Osteoblast (primary cell): ENCODE data around the gene DRAXIN. TPM values are rescaled to one million over a fixed set of nuclear protein-coding genes. Genes with fewer than 3 reads are reported as not detected.

ENCODE experiments used
- DNase-seq: peaks from one replicate; pipeline ENCODE4 v3.0.0; 2011; ENCODE audit warnings: low spot score, mixed read lengths; ENCODE audit not compliant: insufficient read length; ENCODE audit errors: missing footprints
- H2AFZ ChIP-seq: 2 replicates; pipeline ENCODE4 v1.6.0; 2011; ENCODE audit warnings: mild to moderate bottlenecking, low read length
- H3K27ac ChIP-seq: 2 replicates; pipeline ENCODE4 v1.5.1; 2011; ENCODE audit warnings: mild to moderate bottlenecking, low read depth, low read length, moderate library complexity
- H3K27me3 ChIP-seq: 2 replicates; pipeline ENCODE4 v1.6.0; 2012; ENCODE audit warnings: mild to moderate bottlenecking, control low read depth, inconsistent platforms, low read length, moderate library complexity; ENCODE audit not compliant: insufficient read depth
- H3K36me3 ChIP-seq: 2 replicates; pipeline ENCODE4 v1.5.1; 2011; ENCODE audit warnings: mild to moderate bottlenecking, low read length, control low read depth, moderate library complexity; ENCODE audit not compliant: insufficient read depth
- H3K4me1 ChIP-seq: 2 replicates; pipeline ENCODE4 v1.5.1; 2011; ENCODE audit warnings: mild to moderate bottlenecking, low read length, control low read depth, moderate library complexity; ENCODE audit not compliant: insufficient read depth
- H3K4me2 ChIP-seq: 2 replicates; pipeline ENCODE4 v1.6.0; 2011; ENCODE audit warnings: mild to moderate bottlenecking, low read length; ENCODE audit not compliant: insufficient read depth
- H3K4me3 ChIP-seq: fragments of 200-600 bp; sonication (generic); 3 replicates; pipeline ENCODE4 v1.5.1; 2012; ENCODE audit warnings: mild to moderate bottlenecking, low read length, inconsistent platforms; ENCODE audit not compliant: insufficient read depth
- H3K79me2 ChIP-seq: 2 replicates; pipeline ENCODE4 v1.6.0; 2012; ENCODE audit warnings: mild to moderate bottlenecking, low read length, control low read depth, inconsistent platforms; ENCODE audit not compliant: insufficient read depth
- H3K9me3 ChIP-seq: 2 replicates; pipeline ENCODE4 v1.5.1; 2011; ENCODE audit warnings: low read depth, low read length, control low read depth
- H4K20me1 ChIP-seq: 2 replicates; pipeline ENCODE4 v1.6.0; 2012; ENCODE audit warnings: mild to moderate bottlenecking, low read length, control low read depth; ENCODE audit not compliant: insufficient read depth
- CTCF ChIP-seq: IDR thresholded peaks from 2 replicates; pipeline ENCODE4 v1.5.1; 2011; ENCODE audit warnings: mild to moderate bottlenecking, low read depth, low read length, moderate library complexity; ENCODE audit errors: extremely low read depth
- total RNA-seq: library from RNA; depleted of rRNA; stranded (reverse); fragments of >200 nt; gene quantifications from 2 replicates; pipeline ENCODE4 v1.2.3, GENCODE V29; 2012

Gene DRAXIN
- total RNA-seq, 1 donor: under 0.01 TPM

DNA sequence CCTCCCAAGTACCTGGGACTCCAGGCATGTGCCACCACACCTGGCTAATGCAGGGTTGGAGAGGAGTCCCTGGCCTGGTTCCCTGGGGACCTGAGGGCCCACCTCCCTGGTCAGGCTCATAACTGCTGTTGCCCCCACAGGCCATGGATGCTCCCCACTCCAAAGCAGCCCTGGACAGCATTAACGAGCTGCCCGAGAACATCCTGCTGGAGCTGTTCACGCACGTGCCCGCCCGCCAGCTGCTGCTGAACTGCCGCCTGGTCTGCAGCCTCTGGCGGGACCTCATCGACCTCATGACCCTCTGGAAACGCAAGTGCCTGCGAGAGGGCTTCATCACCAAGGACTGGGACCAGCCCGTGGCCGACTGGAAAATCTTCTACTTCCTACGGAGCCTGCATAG lies 23.0 kb upstream of the DRAXIN start:
- Histone ChIP-seq H3K9me3 (no peaks in the 10 kb centered on the region), H3K36me3 (no peaks in the 10 kb centered on the region), H3K4me1 (peaks cover 5% of the 10 kb centered on the region), H2AFZ (no peak overlapping the region), H3K79me2 (no peaks in the 10 kb centered on the region), H3K27ac (no peak overlapping the region), H3K27me3 (no peaks in the 10 kb centered on the region), H4K20me1 (peaks cover 3% of the 10 kb centered on the region), H3K4me2 (no peak overlapping the region), H3K4me3 (no peak overlapping the region)
- DNase-seq: no peak
- TF ChIP-seq CTCF: no peak

DNA sequence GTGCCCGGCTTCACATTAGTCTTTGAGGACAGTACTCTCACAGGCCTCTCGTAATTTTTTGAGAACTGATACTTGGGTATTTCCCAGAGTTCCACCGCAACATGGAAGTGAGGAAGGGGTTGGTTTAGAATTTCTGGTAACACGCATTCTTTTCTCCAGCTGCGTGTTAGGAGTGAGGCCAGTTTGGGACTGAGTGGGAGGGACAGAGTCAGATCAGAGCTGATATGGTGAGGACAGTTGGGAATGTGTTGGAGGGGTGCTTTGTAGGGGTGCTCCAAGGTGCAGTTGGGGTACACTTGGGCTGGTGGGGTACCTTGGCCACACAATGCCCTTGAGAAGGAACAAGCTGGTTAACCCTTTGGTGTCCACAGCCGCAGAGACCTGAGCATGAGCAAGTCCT lies 20.8 kb upstream of the DRAXIN start:
- Histone ChIP-seq H2AFZ (no peak overlapping the region), H3K4me2 (no peak overlapping the region), H3K9me3 (no peaks in the 10 kb centered on the region), H3K27ac (no peak overlapping the region), H4K20me1 (peaks cover 7% of the 10 kb centered on the region), H3K4me1 (peaks cover 5% of the 10 kb centered on the region), H3K79me2 (no peaks in the 10 kb centered on the region), H3K27me3 (no peaks in the 10 kb centered on the region), H3K4me3 (no peak overlapping the region), H3K36me3 (peaks cover 15% of the 10 kb centered on the region)
- DNase-seq: peak; percentile 79
- TF ChIP-seq CTCF: no peak

- H3K27me3 ChIP-seq: no peaks in the 10 kb centered on the region
- no peak for TF ChIP-seq CTCF
- no peak overlapping the region for H3K4me2 ChIP-seq
- H3K79me2 ChIP-seq: no peaks in the 10 kb centered on the region
- H4K20me1 ChIP-seq: peaks cover 7% of the 10 kb centered on the region
- H3K4me3 ChIP-seq: no peak overlapping the region
- peaks cover 17% of the 10 kb centered on the region for H3K36me3 ChIP-seq
- H3K27ac ChIP-seq: no peak overlapping the region
- H2AFZ ChIP-seq: no peak overlapping the region
- peaks cover 5% of the 10 kb centered on the region for H3K4me1 ChIP-seq
- peak; percentile 31 for DNase-seq
- H3K9me3 ChIP-seq: no peaks in the 10 kb centered on the region
Measured at GRCh38 chr1:11671205-11671543, 20.3 kb upstream of the DRAXIN start.

DNA sequence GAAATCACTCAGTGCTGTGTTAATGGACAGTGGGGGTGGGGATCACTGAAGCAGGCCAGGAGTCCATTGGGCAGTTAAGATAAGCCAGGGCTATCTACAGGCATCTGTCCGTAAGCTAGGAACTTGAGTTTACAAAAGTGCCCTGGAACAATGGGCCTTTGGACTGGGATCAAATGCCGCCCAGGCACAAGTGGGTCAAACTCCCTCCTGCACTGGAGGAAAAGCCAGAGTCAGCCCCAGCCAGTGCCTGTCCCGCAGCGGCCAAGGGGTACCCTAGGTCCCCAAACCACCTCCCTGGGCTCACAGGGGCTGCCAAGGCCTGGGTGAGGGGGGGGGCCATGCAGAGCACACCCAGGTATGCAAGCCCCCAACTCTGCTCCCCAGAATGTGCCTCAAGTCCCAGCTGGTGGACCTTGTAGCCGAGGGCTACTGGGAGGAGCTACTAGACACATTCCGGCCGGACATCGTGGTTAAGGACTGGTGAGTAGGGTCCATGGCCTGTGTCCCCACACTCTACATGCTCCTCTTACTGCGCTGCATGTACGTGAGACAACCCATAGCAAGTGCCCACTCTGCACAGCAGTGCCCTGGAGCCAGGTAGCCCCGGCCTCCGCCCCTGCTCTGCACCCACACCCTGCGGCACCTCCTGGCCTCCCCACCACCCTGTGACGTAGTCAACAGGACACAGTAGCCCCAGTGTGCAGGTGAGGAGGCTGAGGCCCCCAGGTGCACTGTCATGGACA lies 19.8 kb upstream of the DRAXIN start:
- Histone ChIP-seq H3K4me1 (peaks cover 5% of the 10 kb centered on the region), H3K27me3 (no peaks in the 10 kb centered on the region), H3K4me2 (no peak overlapping the region), H3K4me3 (no peak overlapping the region), H3K79me2 (no peaks in the 10 kb centered on the region), H4K20me1 (peaks cover 7% of the 10 kb centered on the region), H2AFZ (no peak overlapping the region), H3K27ac (no peak overlapping the region), H3K36me3 (peaks cover 17% of the 10 kb centered on the region), H3K9me3 (no peaks in the 10 kb centered on the region)
- peak; percentile 69 for DNase-seq
- no peak for TF ChIP-seq CTCF
